Keratinocyte (primary cell): ENCODE data around the gene RTCA. TPM values are rescaled to one million over a fixed set of nuclear protein-coding genes. Genes with fewer than 3 reads are reported as not detected.

Source experiments
- DNase-seq: peaks from one replicate; pipeline ENCODE4 v3.0.0-alpha.2; 2011; ENCODE audit warnings: low read depth, missing footprints, low spot score
- FAIRE-seq: peaks from 2 replicates; lab custom pipeline; 2011; peaks lifted over from hg19 to GRCh38; lab: Jason Lieb, UNC
- H2AFZ ChIP-seq: 2 replicates; pipeline ENCODE4 v1.6.0; 2012; ENCODE audit warnings: low read length, control low read depth, inconsistent platforms; ENCODE audit not compliant: control insufficient read depth
- H3K27ac ChIP-seq: 2 replicates; pipeline ENCODE4 v1.5.1; 2011; ENCODE audit warnings: low read length; ENCODE audit not compliant: control insufficient read depth, insufficient read depth
- H3K27me3 ChIP-seq: 3 replicates; pipeline ENCODE4 v1.6.0; 2011; ENCODE audit warnings: low read length; ENCODE audit not compliant: control insufficient read depth, insufficient read depth; ENCODE audit errors: extremely low read depth
- H3K36me3 ChIP-seq, 2 experiments: 2 replicates in 1 of 2; 3 replicates in 1 of 2; pipeline ENCODE4 v1.5.1; 2011; ENCODE audit warnings: low read length in 2 of 2, mild to moderate bottlenecking in 1 of 2; ENCODE audit not compliant: control insufficient read depth in 2 of 2, insufficient read depth in 2 of 2; ENCODE audit errors: extremely low read depth in 1 of 2
- H3K4me1 ChIP-seq: 3 replicates; pipeline ENCODE4 v1.5.1; 2011; ENCODE audit warnings: low read length; ENCODE audit not compliant: control insufficient read depth, insufficient read depth; ENCODE audit errors: extremely low read depth
- H3K4me2 ChIP-seq: 3 replicates; pipeline ENCODE4 v1.6.0; 2011; ENCODE audit warnings: low read depth, low read length; ENCODE audit not compliant: control insufficient read depth, insufficient read depth; ENCODE audit errors: extremely low read depth
- H3K4me3 ChIP-seq, 3 experiments: fragments of 200-600 bp in 1 of 3; sonication (generic) in 1 of 3; 2 replicates in 2 of 3; 3 replicates in 1 of 3; pipeline ENCODE4 v1.5.1; 2011 to 2016; ENCODE audit warnings: low read length in 3 of 3, mild to moderate bottlenecking in 3 of 3, control low read depth in 2 of 3, inconsistent platforms in 1 of 3, low read depth in 1 of 3, mixed read lengths in 1 of 3, mixed run types in 1 of 3, moderate library complexity in 1 of 3; ENCODE audit not compliant: control insufficient read depth in 2 of 3, insufficient read depth in 2 of 3; ENCODE audit errors: extremely low read depth in 1 of 3
- H3K79me2 ChIP-seq: 2 replicates; pipeline ENCODE4 v1.6.0; 2012; ENCODE audit warnings: low read length; ENCODE audit not compliant: control insufficient read depth, insufficient read depth
- H3K9ac ChIP-seq: 3 replicates; pipeline ENCODE4 v1.6.0; 2011; ENCODE audit warnings: low read length; ENCODE audit not compliant: control insufficient read depth, insufficient read depth; ENCODE audit errors: extremely low read depth
- H3K9me1 ChIP-seq: 3 replicates; pipeline ENCODE4 v1.6.0; 2011; ENCODE audit warnings: low read length; ENCODE audit not compliant: control insufficient read depth, insufficient read depth; ENCODE audit errors: extremely low read depth
- H3K9me3 ChIP-seq: 2 replicates; pipeline ENCODE4 v1.5.1; 2012; ENCODE audit warnings: low read depth, low read length; ENCODE audit not compliant: control insufficient read depth
- H4K20me1 ChIP-seq: 3 replicates; pipeline ENCODE4 v1.6.0; 2011; ENCODE audit warnings: low read length; ENCODE audit not compliant: control insufficient read depth, insufficient read depth; ENCODE audit errors: extremely low read depth
- EZH2 ChIP-seq: IDR thresholded peaks from one replicate; pipeline ENCODE4 v1.6.1; 2012; ENCODE audit warnings: inconsistent platforms, mild to moderate bottlenecking, low read length, moderate library complexity
- dilution Hi-C: fragments of 300-500 bp; cut with MboI; formaldehyde crosslinking; loops from one replicate; pipeline ENCODE4 v1.7.0; 2020; ENCODE audit warnings: low sequenced_read_pairs; ENCODE audit not compliant: extremely low pct_ligation_motif_present
- polyA plus RNA-seq, 5 experiments: library from polyadenylated mRNA; depleted of rRNA in 3 of 5; stranded (reverse) in 3 of 5; stranded (forward) in 1 of 5; unstranded in 1 of 5; fragments of >200 nt; gene quantifications; 1 replicate in 1 of 5; 2 replicates in 3 of 5; 3 replicates in 1 of 5; pipeline versions ENCODE4 v1.2.1 to v1.2.3, GENCODE V29; 2011 to 2012; ENCODE audit warnings: missing spikeins in 2 of 5, low read depth in 1 of 5, low replicate concordance in 1 of 5
- TF ChIP-seq, protein P1 (sequence below), 3 experiments: IDR thresholded peaks in 1 of 3; conservative IDR thresholded peaks in 1 of 3; optimal IDR thresholded peaks in 1 of 3; 2 replicates in 2 of 3; 3 replicates in 1 of 3; pipeline versions ENCODE3 to v1.5.1; 2011; ENCODE audit warnings: low read length in 3 of 3, mild to moderate bottlenecking in 3 of 3, moderate library complexity in 2 of 3, control low read depth in 1 of 3, inconsistent platforms in 1 of 3; ENCODE audit not compliant: insufficient read depth in 2 of 3; ENCODE audit errors: extremely low read depth in 1 of 3

RTCA gene
- polyA plus RNA-seq, 1 donor (not counting 4 experiments of a cell fraction or from before 2014, with no cell fraction given) = 52.0 TPM

DNA sequence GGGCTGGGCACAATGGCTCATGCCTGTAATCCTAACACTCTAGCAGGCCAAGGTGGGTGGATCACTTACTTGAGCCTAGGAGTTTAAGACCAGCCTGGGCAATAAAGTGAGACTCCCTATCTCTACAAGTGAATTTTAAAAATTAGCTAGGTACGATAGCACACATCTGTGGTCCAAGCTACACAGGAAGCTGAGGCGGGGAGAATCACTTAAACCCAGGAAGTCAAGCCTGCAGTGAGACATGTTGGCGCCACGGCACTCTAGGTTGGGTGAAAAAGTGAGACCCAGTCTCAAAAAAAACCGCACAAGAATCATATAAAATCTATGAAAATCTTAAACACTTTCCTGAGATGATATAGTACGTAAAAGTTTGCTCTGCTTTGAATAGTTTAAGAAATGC lies 46.6 kb upstream of the RTCA start:
- H3K4me1 ChIP-seq = no peaks in the 10 kb centered on the region
- TF ChIP-seq EZH2 = no peak
- TF ChIP-seq, protein P1, sequence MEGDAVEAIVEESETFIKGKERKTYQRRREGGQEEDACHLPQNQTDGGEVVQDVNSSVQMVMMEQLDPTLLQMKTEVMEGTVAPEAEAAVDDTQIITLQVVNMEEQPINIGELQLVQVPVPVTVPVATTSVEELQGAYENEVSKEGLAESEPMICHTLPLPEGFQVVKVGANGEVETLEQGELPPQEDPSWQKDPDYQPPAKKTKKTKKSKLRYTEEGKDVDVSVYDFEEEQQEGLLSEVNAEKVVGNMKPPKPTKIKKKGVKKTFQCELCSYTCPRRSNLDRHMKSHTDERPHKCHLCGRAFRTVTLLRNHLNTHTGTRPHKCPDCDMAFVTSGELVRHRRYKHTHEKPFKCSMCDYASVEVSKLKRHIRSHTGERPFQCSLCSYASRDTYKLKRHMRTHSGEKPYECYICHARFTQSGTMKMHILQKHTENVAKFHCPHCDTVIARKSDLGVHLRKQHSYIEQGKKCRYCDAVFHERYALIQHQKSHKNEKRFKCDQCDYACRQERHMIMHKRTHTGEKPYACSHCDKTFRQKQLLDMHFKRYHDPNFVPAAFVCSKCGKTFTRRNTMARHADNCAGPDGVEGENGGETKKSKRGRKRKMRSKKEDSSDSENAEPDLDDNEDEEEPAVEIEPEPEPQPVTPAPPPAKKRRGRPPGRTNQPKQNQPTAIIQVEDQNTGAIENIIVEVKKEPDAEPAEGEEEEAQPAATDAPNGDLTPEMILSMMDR (optimal IDR thresholded peaks at IDR 0.05 in 1 of 3, IDR thresholded peaks at IDR 0.05 in 1 of 3, conservative IDR thresholded peaks at IDR 0.05 in 1 of 3; ENCODE audit: extremely low read depth in 1 of 3, insufficient read depth in 2 of 3, low read length in 3 of 3) = no peak
- no peak overlapping the region for H3K27ac ChIP-seq
- DNase-seq (no peak), FAIRE-seq (no peak)
- H3K9me3 ChIP-seq = no peaks in the 10 kb centered on the region
- H3K9ac ChIP-seq = no peak overlapping the region
- no peak overlapping the region for H3K4me3 ChIP-seq
- H3K9me1 ChIP-seq = no peaks in the 10 kb centered on the region
- peaks cover 4 to 5% of the 10 kb centered on the region in 2 experiments for H3K36me3 ChIP-seq
- no peaks in the 10 kb centered on the region for H4K20me1 ChIP-seq
- no peaks in the 10 kb centered on the region for H3K79me2 ChIP-seq
- no peak overlapping the region for H3K4me2 ChIP-seq
- H3K27me3 ChIP-seq = no peaks in the 10 kb centered on the region
- dilution Hi-C loops = no loop called here
- H2AFZ ChIP-seq = no peak overlapping the region

DNA sequence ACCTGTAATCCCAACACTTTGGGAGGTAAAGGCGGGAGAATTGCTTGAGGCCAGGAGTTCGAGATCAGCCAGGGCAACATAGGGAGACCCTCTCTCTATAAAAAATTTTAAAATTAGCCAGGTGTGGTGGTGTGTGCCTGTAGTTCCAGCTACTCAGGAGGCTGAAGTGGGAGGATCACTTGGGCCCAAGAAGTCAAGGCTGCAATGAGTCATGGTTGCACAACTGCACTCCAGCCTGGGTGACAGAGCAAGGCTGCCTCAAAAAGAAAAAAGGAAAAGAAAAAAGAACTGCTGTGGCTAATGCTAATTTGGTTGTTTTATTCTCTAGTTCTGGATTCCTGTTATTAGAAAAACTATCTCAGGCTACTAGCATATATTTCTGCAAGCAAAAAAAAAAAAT lies 46.1 kb upstream of the RTCA start:
- Histone ChIP-seq H3K9me3 (no peaks in the 10 kb centered on the region), H2AFZ (no peak overlapping the region), H3K9me1 (no peaks in the 10 kb centered on the region), H3K36me3 (peaks cover 3% of the 10 kb centered on the region in 2 experiments), H3K27me3 (no peaks in the 10 kb centered on the region), H3K27ac (no peak overlapping the region), H3K4me1 (no peaks in the 10 kb centered on the region), H3K79me2 (no peaks in the 10 kb centered on the region), H3K9ac (no peak overlapping the region), H4K20me1 (no peaks in the 10 kb centered on the region), H3K4me2 (no peak overlapping the region), H3K4me3 (no peak overlapping the region)
- dilution Hi-C loops = no loop called here
- no peak for FAIRE-seq
- no peak for DNase-seq
- no peak for TF ChIP-seq EZH2
- TF ChIP-seq, protein P1 (optimal IDR thresholded peaks at IDR 0.05 in 1 of 3, IDR thresholded peaks at IDR 0.05 in 1 of 3, conservative IDR thresholded peaks at IDR 0.05 in 1 of 3; ENCODE audit: extremely low read depth in 1 of 3, insufficient read depth in 2 of 3, low read length in 3 of 3) = no peak
